A549 (cell line): Measurements from ENCODE around the gene EXOG. TPM values are rescaled to one million over a fixed set of nuclear protein-coding genes. Genes with fewer than 3 reads are reported as not detected.

Experiments used
- ATAC-seq, 2 experiments: fragments of 200-7000 bp in 1 of 2; fragments of >200 bp in 1 of 2; cut with Nextera tagmentation in 1 of 2; cut with Tn5 transposase in 1 of 2; 3 replicates each; pipeline versions ENCODE4 v1.8.0 to v1.9.1; 2018 to 2020; ENCODE audit warnings: mild to moderate bottlenecking in 1 of 2, moderate library complexity in 1 of 2
- CTCF ChIA-PET: fragments of 300-600 bp; sonication (Branson Sonifier 250); formaldehyde crosslinking; extraction: SDS; loops from one replicate; lab custom pipeline; 2021; ENCODE audit warnings: antibody characterized with exemption, inconsistent platforms; lab: Yijun Ruan, JAX
- POLR2A ChIA-PET: fragments of 350-600 bp; formaldehyde crosslinking; extraction: SDS; loops from one replicate; lab custom pipeline; 2021; ENCODE audit warnings: antibody characterized with exemption, inconsistent platforms; lab: Yijun Ruan, JAX
- DNase-seq, 2 experiments: peaks; one replicate each; pipeline versions ENCODE4 v3.0.0 to v3.0.0-alpha.2; 2011 to 2016; ENCODE audit warnings: low read depth in 1 of 2, low spot score in 1 of 2
- FAIRE-seq: peaks from 2 replicates; lab custom pipeline; 2011; peaks lifted over from hg19 to GRCh38; lab: Jason Lieb, UNC
- H3K27ac ChIP-seq, 2 experiments: fragments of >200 bp; sonication (Bioruptor Twin); formaldehyde crosslinking; 3 replicates each; pipeline ENCODE4 v1.5.1; 2016 to 2017
- H3K4me1 ChIP-seq: fragments of >200 bp; sonication (Bioruptor Twin); formaldehyde crosslinking; 3 replicates; pipeline ENCODE4 v1.6.1; 2016
- H3K4me2 ChIP-seq: fragments of >200 bp; sonication (Bioruptor Twin); formaldehyde crosslinking; 3 replicates; pipeline ENCODE4 v1.6.1; 2016
- H3K4me3 ChIP-seq: fragments of >200 bp; sonication (Bioruptor Twin); formaldehyde crosslinking; 3 replicates; pipeline ENCODE4 v1.5.1; 2016
- H3K9me3 ChIP-seq: fragments of >200 bp; sonication (Bioruptor Twin); formaldehyde crosslinking; 3 replicates; pipeline ENCODE4 v1.6.1; 2016
- CEBPB ChIP-seq, 2 experiments: fragments of >200 bp in 1 of 2; sonication (Bioruptor Twin) in 1 of 2; formaldehyde crosslinking in 1 of 2; IDR thresholded peaks; 2 replicates each; pipeline ENCODE4 v1.6.1; 2012 to 2016
- CHD4 ChIP-seq: fragments of 200-600 bp; sonication (generic); IDR thresholded peaks from 2 replicates; pipeline ENCODE4 v1.6.1; 2016; ENCODE audit warnings: antibody characterized with exemption, mild to moderate bottlenecking, borderline replicate concordance
- CTCF ChIP-seq: fragments of >200 bp; sonication (Bioruptor Twin); formaldehyde crosslinking; IDR thresholded peaks from 3 replicates; pipeline ENCODE4 v1.5.1; 2016
- E2F6 ChIP-seq: IDR thresholded peaks from 2 replicates; pipeline ENCODE4 v1.6.1; 2012; ENCODE audit warnings: low read depth, borderline replicate concordance
- EHF ChIP-seq: fragments of 250-450 bp; sonication (Bioruptor Pico); IDR thresholded peaks from 2 replicates; pipeline ENCODE4 v1.5.0; 2020; ENCODE audit warnings: mild to moderate bottlenecking
- HEYL ChIP-seq: fragments of 250-450 bp; sonication (Bioruptor Pico); IDR thresholded peaks from 2 replicates; pipeline ENCODE4 v1.8.0; 2021; ENCODE audit warnings: mild to moderate bottlenecking, moderate library complexity
- HOXA7 ChIP-seq: fragments of 250-450 bp; sonication (Bioruptor Pico); IDR thresholded peaks from 2 replicates; pipeline ENCODE4 v1.5.0; 2020; ENCODE audit warnings: mild to moderate bottlenecking, moderate library complexity
- JUNB ChIP-seq: fragments of >200 bp; sonication (Bioruptor Twin); formaldehyde crosslinking; IDR thresholded peaks from 2 replicates; pipeline ENCODE4 v1.6.1; 2016
- NFE2L2 ChIP-seq: fragments of 150-350 bp; conservative IDR thresholded peaks from 2 replicates; pipeline ENCODE4 v1.6.1; 2014; ENCODE audit warnings: low read length
- NR3C1 ChIP-seq: fragments of >200 bp; sonication (Bioruptor Twin); formaldehyde crosslinking; IDR thresholded peaks from 3 replicates; pipeline ENCODE4 v1.6.1; 2017
- PHF8 ChIP-seq: fragments of 200-600 bp; sonication (generic); IDR thresholded peaks from 2 replicates; pipeline ENCODE4 v1.6.1; 2016; ENCODE audit warnings: low read depth, mild to moderate bottlenecking, antibody characterized with exemption, moderate library complexity, borderline replicate concordance
- POLR2AphosphoS2 ChIP-seq: conservative IDR thresholded peaks from 2 replicates; pipeline ENCODE4 v1.6.1; 2012; ENCODE audit warnings: low read length, improper control_type of control experiment, inconsistent platforms
- RAD21 ChIP-seq, 2 experiments: fragments of >200 bp in 1 of 2; sonication (Bioruptor Twin) in 1 of 2; formaldehyde crosslinking in 1 of 2; IDR thresholded peaks in 1 of 2; conservative IDR thresholded peaks in 1 of 2; 2 replicates in 1 of 2; 3 replicates in 1 of 2; pipeline ENCODE4 v1.6.1; 2012 to 2018; ENCODE audit warnings: inconsistent platforms in 1 of 2
- REST ChIP-seq: fragments of 200-600 bp; sonication (generic); IDR thresholded peaks from 2 replicates; pipeline ENCODE4 v1.6.1; 2016; ENCODE audit warnings: antibody characterized with exemption, mild to moderate bottlenecking, moderate library complexity
- RNF2 ChIP-seq: fragments of 200-600 bp; sonication (generic); IDR thresholded peaks from 2 replicates; pipeline ENCODE4 v1.6.1; 2016; ENCODE audit warnings: low read depth, mild to moderate bottlenecking, antibody characterized with exemption, moderate library complexity, borderline replicate concordance
- SMC3 ChIP-seq: fragments of >200 bp; sonication (Bioruptor Twin); formaldehyde crosslinking; IDR thresholded peaks from 3 replicates; pipeline ENCODE4 v1.6.1; 2018; ENCODE audit warnings: inconsistent platforms
- TFCP2L1 ChIP-seq: fragments of 250-450 bp; sonication (Bioruptor Pico); IDR thresholded peaks from 2 replicates; pipeline ENCODE4 v1.5.0; 2021; ENCODE audit warnings: mild to moderate bottlenecking
- USF2 ChIP-seq: fragments of 450-650 bp; IDR thresholded peaks from 2 replicates; pipeline ENCODE4 v1.6.1; 2014; ENCODE audit warnings: antibody characterized with exemption
- ZFP36 ChIP-seq: fragments of 450-650 bp; IDR thresholded peaks from 2 replicates; pipeline ENCODE4 v1.6.1; 2014; ENCODE audit warnings: borderline replicate concordance; ENCODE audit not compliant: partially characterized antibody
- ZNF302 ChIP-seq: fragments of 250-450 bp; sonication (Bioruptor Pico); IDR thresholded peaks from 2 replicates; pipeline ENCODE4 v1.9.0; 2021; ENCODE audit warnings: inconsistent platforms, mild to moderate bottlenecking, moderate library complexity
- ZSCAN20 ChIP-seq: fragments of 250-450 bp; sonication (Bioruptor Pico); IDR thresholded peaks from 2 replicates; pipeline ENCODE4 v1.8.0; 2022; ENCODE audit warnings: mild to moderate bottlenecking, moderate library complexity
- WGBS: methylation state at CpG from one replicate; pipeline ENCODE4 v1.1.6; 2017; ENCODE audit errors: missing lambda C conversion rate; 5-methylcytosine and 5-hydroxymethylcytosine counted together
- polyA plus RNA-seq, 4 experiments: library from polyadenylated mRNA; depleted of rRNA in 3 of 4; stranded (reverse); fragments of >200 nt; fragmentation: RNase III in 1 of 4; extraction: RNeasy Plus Mini Kit Qiagen cat#74134 plus additional on column Dnase treatment in 1 of 4; gene quantifications; 2 replicates in 3 of 4; 3 replicates in 1 of 4; pipeline ENCODE4 v1.2.3, GENCODE V29; 2011 to 2017

The EXOG gene
- polyA plus RNA-seq, 2 of the 4 experiments (the other 2 are of a cell fraction): 11.2 to 17.1 TPM

GRCh38 chr3:38545550-38545949 lies 49.4 kb downstream of the EXOG start:
- Histone ChIP-seq H3K27ac (no peak overlapping the region), H3K4me1 (no peaks in the 10 kb centered on the region), H3K4me2 (no peak overlapping the region), H3K4me3 (no peak overlapping the region), H3K9me3 (no peaks in the 10 kb centered on the region)
- WGBS: 55% methylated on average over 1 of the region's 1 CpG
- ChIA-PET POLR2A (no interaction called here), CTCF (interaction anchor here (1.4 kb wide), 1 partner anchor 105 kb away, joined by 3 read pairs; no protein-coding TSS in a partner anchor)
- ATAC-seq (no peak), DNase-seq (no peak), FAIRE-seq (no peak)
- TF ChIP-seq E2F6 (no peak), USF2 (no peak), ZNF302 (CRISPR knock-in tag) (no peak), ZSCAN20 (CRISPR knock-in tag) (no peak), TFCP2L1 (CRISPR knock-in tag) (no peak), JUNB (no peak), NR3C1 (no peak), RNF2 (no peak), CEBPB (IDR thresholded peaks at IDR 0.05) (no peak), CHD4 (no peak)

- H3K9me3 ChIP-seq: no peaks in the 10 kb centered on the region
- CTCF ChIA-PET: interaction anchor here (0.6 to 1.4 kb wide), 2 partner anchors 105 to 454 kb away, joined by 3 read pairs; no protein-coding TSS in a partner anchor
- WGBS: 46% methylated on average over 4 of the region's 4 CpGs
- no peaks in the 10 kb centered on the region for H3K4me1 ChIP-seq
- POLR2A ChIA-PET: no interaction called here
- H3K27ac ChIP-seq: no peak overlapping the region
- ATAC-seq (no peak), FAIRE-seq (no peak), DNase-seq (no peak)
- TF ChIP-seq CEBPB (IDR thresholded peaks at IDR 0.05) (no peak), SMC3 (no peak), ZFP36 (no peak), HEYL (CRISPR knock-in tag) (no peak), RAD21 (conservative IDR thresholded peaks at IDR 0.05 in 1 of 2, IDR thresholded peaks at IDR 0.05 in 1 of 2) (no peak), NFE2L2 (no peak), EHF (CRISPR knock-in tag) (no peak), HOXA7 (CRISPR knock-in tag) (no peak), PHF8 (no peak), REST (no peak), CTCF (no peak), E2F6 (no peak), POLR2AphosphoS2 (no peak), NR3C1 (no peak)
- H3K4me2 ChIP-seq: no peak overlapping the region
- H3K4me3 ChIP-seq: no peak overlapping the region
These were observed 49.8 kb downstream of the EXOG start for GRCh38 chr3:38545983-38546382.
